ENCODE measurements around the gene CNGA1. TPM values are rescaled to one million over a fixed set of nuclear protein-coding genes. Genes with fewer than 3 reads are reported as not detected.
A peak's percentile ranks its signal among the peaks of the same experiment; 100 is the strongest.

CNGA1 gene
- total RNA-seq, result 10 to 100 TPM in 1 of 7 donors, 1 to 10 TPM in 5, under 1 TPM in 1; 0.39 to 13.2 (median 7.2) TPM
- polyA plus RNA-seq, result 1 to 10 TPM in 2 of 3 donors, under 1 TPM in 1; 0.70 to 2.8 (median 1.2) TPM
- long read RNA-seq, donor 1, result 0 reads
- long read RNA-seq, donor 2, result 0 reads

GRCh38 chr4:48016141-48017107, at the start of gene CNGA1, which contains the start of gene NIPAL1:
Gene CNGA1 (minus strand): TSS chr4:48016681. CDS start chr4:47952689, 63,992 bp downstream.
Gene NIPAL1 (plus strand): TSS chr4:48016772. CDS start chr4:48016840, 68 bp downstream.
- DNase-seq, result peak; percentile 91
- no peaks in the 10 kb centered on the region for H3K9me3 ChIP-seq
- intact Hi-C loops (cut with DNase I; ENCODE audit: low total_unique reads), result no loop called here
- peak within 1 kb of the TSS in 4 of 8 donors; percentile 2 to 46 (median 20) for H3K27ac ChIP-seq
- peaks cover 0 to 58% (median 21%) of the 10 kb centered on the region in 7 donors for H3K27me3 ChIP-seq (replicated peaks in 1 of 7)
- peaks cover 0 to 23% (median 16%) of the 10 kb centered on the region in 6 donors for H3K4me1 ChIP-seq
- no peaks in the 10 kb centered on the region for H3K36me3 ChIP-seq
- peak in 2 of 3 donors; percentile 24 to 48 for TF ChIP-seq POLR2AphosphoS5 (IDR thresholded peaks at IDR 0.05)
- peak in 3 of 11 experiments; percentile 25 to 36 (median 26) for TF ChIP-seq CTCF (IDR thresholded peaks at IDR 0.05 in 8 of 11, conservative IDR thresholded peaks at IDR 0.05 in 3 of 11)
- no peak for TF ChIP-seq POLR2A (IDR thresholded peaks at IDR 0.05)
- peak within 1 kb of the TSS; percentile 55 to 80 (median 66) for H3K4me3 ChIP-seq
- 4 to 9% (median 4%) methylated on average over 25 to 60 of the region's 60 CpGs for whole genome bisulfite sequencing, 5 donors

- no peak overlapping the region for H3K27ac ChIP-seq
- TF ChIP-seq CTCF (IDR thresholded peaks at IDR 0.05 in 8 of 11, conservative IDR thresholded peaks at IDR 0.05 in 3 of 11), result no peak
- no peak for TF ChIP-seq POLR2A (IDR thresholded peaks at IDR 0.05)
- TF ChIP-seq POLR2AphosphoS5 (IDR thresholded peaks at IDR 0.05), result no peak
- no peak for DNase-seq
- intact Hi-C loops (cut with DNase I; ENCODE audit: low total_unique reads), result no loop called here
- peaks cover 0 to 6% (median 0%) of the 10 kb centered on the region in 8 donors for H3K9me3 ChIP-seq
- H3K4me1 ChIP-seq, result no peaks in the 10 kb centered on the region
- H3K4me3 ChIP-seq, result no peak overlapping the region
- WGBS, 5 donors, result 71 to 82% (median 76%) methylated on average over 1 of the region's 1 CpG
- no peaks in the 10 kb centered on the region for H3K27me3 ChIP-seq (replicated peaks in 1 of 7)
- peaks cover 0 to 16% (median 0%) of the 10 kb centered on the region in 6 donors for H3K36me3 ChIP-seq
Observed at GRCh38 chr4:48065587-48066052, 49.1 kb upstream of the CNGA1 start.

DNA sequence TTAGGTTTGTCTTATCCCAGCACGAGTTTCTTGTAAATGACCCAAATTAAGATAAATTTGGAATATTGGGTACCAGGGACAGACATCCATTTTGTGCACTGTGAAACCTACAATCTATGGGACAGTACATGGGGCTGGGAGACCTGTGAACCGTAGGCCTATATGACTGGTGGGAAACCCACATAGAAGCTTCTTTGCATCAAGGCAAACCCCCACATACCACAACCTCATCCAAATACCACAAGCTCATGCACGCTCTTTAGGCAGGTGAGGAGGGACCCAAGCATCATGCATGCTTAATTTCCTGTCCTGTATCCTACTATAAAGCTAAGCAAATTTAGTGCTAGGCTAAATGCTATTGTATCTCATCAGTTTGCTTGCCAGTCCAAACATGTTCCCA, 47.9 kb upstream of the CNGA1 start:
- Histone ChIP-seq H3K4me1 (no peaks in the 10 kb centered on the region), H3K9me3 (peaks cover 0 to 12% (median 0%) of the 10 kb centered on the region in 8 donors), H3K36me3 (peaks cover 0 to 12% (median 0%) of the 10 kb centered on the region in 6 donors), H3K27me3 (replicated peaks in 1 of 7) (no peaks in the 10 kb centered on the region), H3K4me3 (no peak overlapping the region), H3K27ac (no peak overlapping the region)
- no peak for DNase-seq
- WGBS, 5 donors, result 60 to 76% (median 69%) methylated on average over 3 of the region's 3 CpGs
- intact Hi-C loops (cut with DNase I; ENCODE audit: low total_unique reads), result no loop called here
- TF ChIP-seq POLR2A (IDR thresholded peaks at IDR 0.05) (no peak), POLR2AphosphoS5 (IDR thresholded peaks at IDR 0.05) (no peak), CTCF (IDR thresholded peaks at IDR 0.05 in 8 of 11, conservative IDR thresholded peaks at IDR 0.05 in 3 of 11) (no peak)

Data from spleen (tissue), 13 donors.